Renal cortical epithelial cell (primary cell): ENCODE results near the gene MAP7. TPM values are rescaled to one million over a fixed set of nuclear protein-coding genes. Genes with fewer than 3 reads are reported as not detected.
"Not testable (repeated sequence)": the region's sequence is repeated elsewhere in the genome, so short reads cannot be mapped to it uniquely, and the experiment has no call there.

Source experiments
- DNase-seq: peaks from one replicate; pipeline ENCODE4 v3.0.0-alpha.2; 2011; ENCODE audit warnings: low read depth
- total RNA-seq: library from RNA; depleted of rRNA; stranded (reverse); fragments of >200 nt; gene quantifications from 2 replicates; pipeline ENCODE4 v1.2.3, GENCODE V29; 2014

Gene MAP7
- total RNA-seq, 1 donor from 2014 or later, result 28.5 TPM

DNA sequence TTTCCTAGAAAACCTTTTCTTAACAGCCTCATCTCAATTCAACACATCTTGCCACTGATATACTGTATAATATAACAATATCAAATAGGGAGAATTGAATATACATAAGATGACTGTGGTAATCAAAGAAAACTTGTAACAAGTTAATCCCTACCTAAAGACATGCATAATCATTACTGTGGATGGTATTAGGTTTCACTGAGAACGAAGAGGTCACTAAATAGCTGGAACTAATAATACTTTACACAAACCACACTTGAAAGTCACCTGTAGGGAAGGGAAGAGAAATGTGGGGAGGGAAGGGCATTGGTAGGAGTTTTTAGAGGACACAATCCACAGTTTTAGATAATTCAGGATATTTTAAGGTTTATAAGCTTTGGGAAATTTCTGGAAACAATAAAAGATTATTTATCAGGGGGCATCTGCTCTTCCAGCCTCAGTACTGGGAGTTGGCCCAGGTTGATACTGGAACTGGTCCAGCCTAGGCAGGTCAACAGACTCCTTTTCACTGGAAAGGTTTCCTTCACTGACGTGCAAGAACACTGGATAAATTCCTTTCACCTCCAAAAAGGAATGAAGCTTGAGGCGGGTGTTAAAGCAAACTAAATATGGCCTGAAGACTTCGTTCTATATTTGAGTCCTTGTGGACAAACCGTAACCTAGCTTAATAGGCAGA is 44.0 kb downstream of the MAP7 start:
- no peak for DNase-seq

DNA sequence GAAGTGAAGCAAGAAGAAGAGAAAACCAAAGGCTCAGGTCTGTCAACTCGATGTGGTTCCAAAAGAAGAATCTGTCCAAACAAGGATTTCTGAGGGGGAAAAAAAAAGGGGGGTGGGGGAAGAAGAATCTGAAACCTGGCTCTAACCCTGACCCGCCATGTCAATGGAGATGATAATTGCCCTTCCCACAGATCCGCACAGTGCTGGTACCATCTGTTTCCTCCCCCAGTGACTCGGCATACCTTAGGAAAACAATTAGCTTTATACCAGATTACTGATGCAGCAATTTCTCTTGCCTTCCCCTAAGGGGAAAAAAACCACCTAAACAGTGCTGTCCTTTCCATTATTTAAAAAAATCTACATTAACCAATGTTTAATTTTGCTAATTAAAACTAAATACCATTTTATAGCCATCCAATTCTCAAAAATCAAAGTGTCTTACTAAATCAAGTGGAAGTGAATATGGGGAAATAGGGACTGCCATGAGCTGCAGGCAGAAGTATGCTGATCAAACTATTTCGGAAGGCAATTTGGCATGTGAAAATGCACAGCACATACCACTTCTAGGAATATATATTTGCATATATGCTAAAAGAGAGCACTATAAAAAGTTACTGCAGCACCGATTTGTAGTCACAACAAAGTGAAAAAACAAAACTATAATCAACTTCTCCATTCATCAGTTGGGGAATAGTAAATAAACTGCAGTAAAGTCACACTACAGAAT is 46.8 kb downstream of the MAP7 start:
- DNase-seq, result no peak

DNA sequence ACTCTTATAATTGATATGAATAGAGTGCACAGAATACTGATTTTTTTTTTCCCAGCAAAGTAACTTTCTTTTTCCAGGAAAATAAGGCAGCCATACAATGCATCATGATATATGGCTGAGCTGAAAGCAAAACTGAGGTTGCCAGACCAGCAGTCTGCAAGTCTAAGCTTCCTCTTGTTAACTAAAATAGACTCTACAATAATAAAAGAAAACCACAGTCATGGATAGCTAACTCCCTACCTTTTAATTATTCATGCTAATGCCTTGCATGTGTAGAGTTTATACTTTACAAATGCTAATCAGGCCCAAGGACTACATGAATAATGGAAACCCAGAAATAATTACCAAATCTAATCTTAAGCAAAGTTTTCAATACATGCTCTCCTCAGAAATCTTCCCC is 47.4 kb downstream of the MAP7 start:
- DNase-seq, result peak; percentile 71

DNA sequence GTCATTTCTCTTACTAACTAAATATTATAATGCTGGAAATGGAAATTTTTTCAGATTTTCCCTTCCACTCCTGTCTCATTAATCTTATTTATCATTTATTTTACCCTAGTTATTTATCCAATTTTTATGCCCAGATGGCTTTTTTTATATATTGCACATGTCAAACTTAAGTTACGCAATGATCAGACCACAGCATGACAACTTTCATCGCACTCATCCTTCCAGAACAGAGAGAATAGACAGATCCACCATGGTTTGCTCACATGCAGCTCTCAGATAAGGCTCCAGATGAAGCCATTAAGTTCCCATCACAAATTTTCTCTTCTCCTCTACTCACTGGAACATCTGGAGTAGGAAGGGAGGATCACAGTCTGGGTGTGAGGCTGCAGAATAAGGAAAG is 48.7 kb downstream of the MAP7 start:
- no peak for DNase-seq

DNA sequence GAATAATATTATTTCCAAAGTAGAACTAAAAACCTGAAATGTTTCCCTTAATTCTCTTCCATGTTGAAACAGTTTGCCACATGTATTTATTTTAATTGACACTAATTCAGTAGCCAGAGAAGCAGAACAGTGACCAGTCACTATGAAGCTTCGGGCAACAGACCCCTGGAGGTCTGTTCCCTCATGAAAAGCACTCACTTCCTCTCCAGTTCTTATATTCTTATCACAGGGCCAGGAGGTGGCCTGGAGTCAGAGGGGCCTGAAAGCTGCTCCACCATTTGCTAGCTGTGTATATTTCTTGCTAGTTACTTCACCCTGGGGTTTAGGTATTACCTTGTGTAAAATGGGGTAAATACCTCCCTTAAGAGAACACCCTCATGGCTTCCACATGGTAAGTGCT is 49.1 kb downstream of the MAP7 start:
- DNase-seq, result no peak

DNA sequence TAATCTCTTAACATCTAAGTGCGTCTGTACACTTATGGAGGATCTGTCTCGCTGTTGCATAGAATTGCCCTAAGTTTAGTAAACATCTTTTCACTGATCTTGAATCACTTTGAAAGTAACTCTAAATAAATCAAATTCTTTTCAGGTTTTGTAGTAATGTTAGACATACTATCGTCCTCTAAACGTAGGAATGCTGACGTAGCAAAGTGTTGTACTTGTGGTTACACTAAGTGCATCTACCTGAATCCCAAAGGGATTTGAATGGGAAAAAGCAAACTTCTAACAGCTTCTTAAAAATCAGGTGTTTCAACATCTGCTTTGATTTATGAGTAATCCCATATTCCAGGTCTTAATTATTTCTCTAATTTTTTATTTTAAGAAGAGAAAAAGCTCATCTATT is 49.8 kb downstream of the MAP7 start:
- DNase-seq, result no peak

DNA sequence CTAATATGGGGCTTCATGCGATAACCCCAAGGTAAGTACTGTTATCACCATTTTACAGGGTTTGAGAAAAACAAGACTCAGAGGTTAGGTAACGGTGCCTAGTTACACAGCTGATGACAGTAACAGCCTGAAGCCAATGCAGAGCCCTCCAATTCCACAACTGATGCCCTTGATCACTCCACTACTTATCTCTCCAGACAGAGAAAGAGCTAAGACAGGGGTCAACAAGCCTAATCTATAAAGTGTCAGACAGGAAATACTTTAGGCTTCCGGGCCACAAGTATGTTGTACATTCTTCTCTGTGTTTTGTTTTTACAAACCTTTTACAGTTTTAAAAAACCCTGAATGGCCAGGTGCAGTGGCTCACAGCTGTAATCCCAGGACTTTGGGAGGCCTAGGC is 50.9 kb downstream of the MAP7 start:
- no peak for DNase-seq

DNA sequence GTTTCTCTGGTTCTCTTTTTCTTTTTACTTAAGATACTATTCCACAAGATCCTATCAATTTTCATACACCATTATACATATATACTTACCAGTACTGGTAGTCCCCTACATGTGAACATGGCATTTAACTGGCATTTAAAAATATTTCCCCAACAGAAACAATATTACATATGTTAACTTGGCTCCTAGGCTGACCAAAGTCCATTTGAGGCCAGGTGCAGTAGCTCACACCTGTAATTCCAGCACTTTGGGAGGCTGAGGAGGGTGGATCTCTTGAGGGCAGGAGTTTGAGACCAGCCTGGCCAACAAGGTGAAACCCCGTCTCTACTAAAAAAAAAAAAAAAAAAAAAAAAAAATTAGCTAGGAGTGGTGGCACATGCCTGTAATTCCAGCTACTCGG is 53.8 kb downstream of the MAP7 start:
- not testable (repeated sequence) for DNase-seq

DNA sequence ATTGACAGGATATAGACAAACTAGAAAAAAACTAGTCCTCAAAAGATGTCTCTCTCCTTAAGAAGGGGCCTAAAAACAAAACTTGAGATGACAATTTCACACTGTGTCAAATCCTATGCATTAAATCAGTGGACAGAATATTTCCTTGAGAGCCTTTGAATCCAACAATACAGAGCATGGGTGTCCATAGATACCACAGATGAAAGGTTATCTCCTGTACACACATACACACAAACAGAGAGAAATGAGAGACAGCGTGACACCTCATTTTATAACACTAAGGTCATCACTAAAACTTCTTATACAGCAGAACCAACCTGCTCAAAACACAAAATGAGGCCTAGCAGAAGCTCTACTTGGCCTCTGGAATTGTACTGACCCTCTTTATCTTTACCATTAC is 55.5 kb downstream of the MAP7 start:
- no peak for DNase-seq

DNA sequence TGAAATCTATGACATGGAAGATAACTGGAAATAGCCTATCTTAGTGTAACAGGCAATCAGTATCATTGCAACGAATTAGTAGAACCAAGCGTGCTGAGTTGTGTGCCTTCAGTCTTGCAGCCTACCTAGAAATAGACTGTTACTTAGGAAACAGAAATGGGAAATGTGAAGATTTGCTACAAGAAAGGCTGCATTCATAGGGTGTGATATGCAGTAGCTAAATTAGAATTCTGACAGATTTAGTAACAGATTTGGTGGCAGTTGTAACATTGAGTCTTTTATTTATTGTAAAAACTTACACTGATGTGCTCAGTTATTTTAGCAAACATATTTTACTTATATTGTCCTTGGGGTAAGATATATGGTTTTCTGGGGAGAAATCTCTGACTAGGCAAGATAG is 56.2 kb downstream of the MAP7 start:
- no peak for DNase-seq

DNA sequence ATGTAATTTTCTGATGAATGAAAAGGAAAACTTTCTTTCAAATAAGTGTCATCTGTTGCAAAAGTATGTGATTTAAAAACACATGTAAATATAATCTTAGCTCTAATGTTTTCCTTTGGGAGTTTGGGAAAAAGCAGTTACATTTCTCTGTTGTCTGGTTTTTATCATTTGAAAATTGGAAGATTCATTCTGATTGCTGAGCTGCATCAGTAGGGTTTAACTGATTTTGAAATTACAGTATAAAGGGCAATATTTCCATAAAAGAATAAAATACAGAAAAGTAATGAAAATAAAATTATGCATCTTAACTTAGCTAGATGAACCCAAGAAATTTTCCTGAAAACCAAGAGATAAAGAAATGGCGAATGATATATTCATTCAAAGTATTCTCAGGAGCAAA is 57.8 kb downstream of the MAP7 start:
- no peak for DNase-seq

DNA sequence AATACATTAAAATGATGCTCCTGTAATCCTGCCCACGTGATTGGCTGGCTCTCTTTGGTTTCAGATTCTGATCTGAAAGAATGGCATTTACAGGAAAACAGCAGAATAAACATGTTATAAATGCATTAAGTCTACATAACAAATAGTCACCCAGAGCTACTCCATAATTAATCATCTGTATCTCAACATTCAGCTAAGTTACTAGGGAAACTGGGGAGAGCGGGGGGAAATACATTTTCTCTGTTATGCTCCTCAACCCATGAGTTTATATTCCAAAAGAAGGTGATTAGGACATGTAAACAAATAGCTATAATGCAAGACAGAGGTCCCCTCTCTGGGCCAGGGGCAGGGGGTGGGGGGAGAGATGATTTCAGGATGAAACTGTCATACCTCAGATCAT is 58.5 kb downstream of the MAP7 start:
- no peak for DNase-seq

DNA sequence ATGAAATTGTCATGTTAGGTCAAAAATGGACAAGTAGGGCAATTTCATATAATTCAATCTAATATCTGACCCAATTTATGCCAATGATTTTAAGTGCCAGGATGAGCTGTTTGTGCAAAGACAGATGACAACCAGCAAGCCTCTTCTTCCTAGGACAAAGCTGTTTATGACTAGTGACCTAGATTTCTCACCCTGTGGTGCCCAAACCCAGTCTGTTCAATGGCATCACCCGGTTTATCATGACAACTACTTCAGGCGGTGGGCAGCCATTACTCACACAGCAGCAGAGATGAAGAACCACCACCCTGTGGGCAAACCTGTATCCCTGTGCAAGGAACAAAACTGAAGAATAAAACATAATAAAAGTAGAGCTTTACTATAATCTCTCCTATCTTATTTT is 59.0 kb downstream of the MAP7 start:
- DNase-seq, result no peak

DNA sequence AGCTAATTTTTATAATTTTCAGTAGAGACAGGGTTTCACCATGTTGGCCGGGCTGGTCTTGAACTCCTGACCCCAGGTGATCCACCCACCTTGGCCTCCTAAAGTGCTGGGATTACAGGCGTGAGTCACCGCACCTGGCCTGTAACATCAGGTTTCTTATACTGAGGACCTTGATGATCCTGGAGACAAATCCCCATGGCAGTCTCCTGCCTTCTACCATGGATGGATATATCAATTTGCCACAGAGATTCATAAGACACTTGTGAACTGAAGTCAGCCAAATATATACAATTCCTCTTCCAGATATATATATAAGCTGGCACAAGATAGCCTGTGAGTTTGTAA is 60.6 kb downstream of the MAP7 start:
- DNase-seq, result not testable (repeated sequence)

DNA sequence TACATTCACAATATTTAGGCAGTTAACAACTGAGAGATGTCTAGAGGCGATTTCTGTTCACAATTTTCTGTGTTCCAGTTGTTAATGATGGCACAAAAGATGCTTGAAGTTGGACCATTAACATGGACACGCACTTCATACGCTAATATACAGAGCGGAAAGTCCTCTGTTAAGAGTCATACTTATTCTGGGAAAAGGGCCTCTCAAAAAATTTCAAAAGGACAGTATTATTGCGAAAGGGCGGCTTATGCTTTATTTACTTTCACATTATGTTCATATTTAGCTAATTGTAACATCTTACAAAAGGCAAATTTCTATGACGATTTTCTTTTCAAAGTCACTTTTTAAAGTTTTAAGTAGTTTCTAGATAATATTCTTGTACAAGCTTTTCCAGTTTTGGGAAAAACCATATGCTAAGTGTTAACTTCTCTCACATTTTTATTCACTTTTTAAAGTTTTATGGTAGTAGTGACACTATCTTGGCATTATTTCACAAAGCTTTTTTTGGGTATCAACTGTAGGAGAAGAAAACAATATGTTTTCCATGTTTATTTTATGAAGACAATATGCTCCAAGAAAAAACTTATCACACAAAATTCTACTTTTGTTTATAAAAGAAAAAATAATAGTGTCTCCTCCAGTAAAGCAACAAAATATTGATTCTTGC is 62.3 kb downstream of the MAP7 start:
- no peak for DNase-seq

DNA sequence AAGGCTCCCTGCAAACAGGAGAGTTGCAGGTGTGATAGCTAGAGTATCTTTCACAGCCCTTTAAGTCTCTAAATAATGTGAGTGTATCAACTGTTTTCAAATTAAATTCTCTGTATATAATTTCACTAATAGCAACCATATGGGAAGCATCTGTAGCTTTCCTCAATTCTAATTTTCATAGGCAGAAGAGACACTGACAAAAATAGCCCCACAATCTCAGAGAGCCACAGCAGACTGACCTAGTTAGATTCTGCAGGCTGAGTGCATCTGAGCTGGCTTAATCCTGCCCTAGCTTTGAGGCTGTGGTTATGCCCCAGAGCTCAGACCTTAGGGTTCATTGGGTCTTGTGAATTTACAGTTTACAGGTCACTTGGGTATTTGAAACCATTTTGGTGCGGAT is 63.9 kb downstream of the MAP7 start:
- DNase-seq, result no peak

DNA sequence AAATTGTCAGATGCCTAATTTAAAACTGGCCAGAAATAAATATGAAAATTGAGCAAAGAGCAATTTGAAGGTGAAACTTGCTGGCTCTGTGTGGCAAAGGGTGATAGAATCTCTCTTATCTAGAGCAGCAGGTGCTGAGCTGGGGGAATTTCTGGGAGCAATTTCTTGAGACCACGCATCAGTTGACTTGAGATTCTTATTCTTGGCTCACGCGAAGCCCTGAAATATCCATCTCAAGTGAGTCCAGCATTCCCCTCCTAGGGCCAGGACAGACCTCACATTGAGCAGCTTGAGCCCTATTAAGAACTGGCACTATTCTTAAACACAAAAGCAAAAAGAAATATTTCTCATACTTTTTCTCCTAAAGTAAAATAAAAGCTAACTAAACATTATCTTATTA is 66.3 kb downstream of the MAP7 start:
- DNase-seq, result no peak

DNA sequence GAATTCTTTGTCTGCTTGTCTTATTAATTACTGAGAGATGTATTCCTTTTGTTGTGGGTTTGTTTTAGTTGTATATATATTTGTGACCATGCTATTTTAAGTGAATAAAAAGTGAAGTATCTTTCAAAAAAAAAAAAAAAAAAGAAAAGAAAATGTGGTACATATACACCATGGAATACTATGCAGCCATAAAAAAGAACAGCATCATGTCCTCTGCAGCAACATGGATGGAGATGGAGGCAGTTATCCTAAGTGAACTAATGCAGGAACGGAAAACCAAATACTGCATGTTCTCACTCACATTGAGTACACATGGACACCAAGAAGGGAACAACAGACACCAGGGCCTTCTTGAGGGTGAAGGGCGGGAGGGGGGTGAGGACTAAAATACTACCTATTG is 67.2 kb downstream of the MAP7 start:
- DNase-seq, result not testable (repeated sequence)

DNA sequence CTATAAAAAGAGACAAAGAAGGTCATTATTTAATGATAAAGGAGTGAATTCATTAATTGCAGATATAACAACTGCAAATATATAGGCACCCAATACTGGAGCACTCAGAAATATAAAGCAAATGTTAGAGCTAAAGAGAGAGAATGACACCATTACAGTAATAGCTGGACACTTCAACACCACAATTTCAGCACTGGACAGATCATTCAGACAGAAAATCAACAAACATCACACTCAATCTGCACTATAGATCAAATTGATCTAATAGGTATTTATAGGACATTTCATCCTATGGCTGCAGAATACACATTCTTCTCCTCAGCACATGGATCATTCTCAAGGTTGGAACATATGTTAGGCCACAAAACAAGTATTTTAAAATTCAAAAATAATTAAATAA is 72.7 kb downstream of the MAP7 start:
- DNase-seq, result no peak

DNA sequence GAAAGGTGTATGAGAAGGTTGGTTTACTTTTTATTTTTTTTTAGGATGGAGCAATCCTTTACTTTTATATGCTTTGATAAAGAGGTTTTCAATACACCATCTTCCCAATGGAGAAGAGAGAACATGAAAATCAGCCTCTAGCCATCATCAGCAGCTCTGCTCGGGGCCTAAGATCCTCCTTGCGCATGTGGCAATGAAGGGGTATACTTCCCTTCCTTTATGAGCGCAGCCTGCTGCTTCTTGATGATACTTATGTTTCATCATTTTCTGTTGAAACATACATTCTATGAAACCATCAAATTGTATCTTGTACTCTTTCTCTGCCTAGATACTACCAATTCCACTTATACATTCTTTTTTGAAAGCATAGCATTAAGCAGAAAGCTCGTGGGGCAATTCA is 74.5 kb downstream of the MAP7 start:
- DNase-seq, result no peak

DNA sequence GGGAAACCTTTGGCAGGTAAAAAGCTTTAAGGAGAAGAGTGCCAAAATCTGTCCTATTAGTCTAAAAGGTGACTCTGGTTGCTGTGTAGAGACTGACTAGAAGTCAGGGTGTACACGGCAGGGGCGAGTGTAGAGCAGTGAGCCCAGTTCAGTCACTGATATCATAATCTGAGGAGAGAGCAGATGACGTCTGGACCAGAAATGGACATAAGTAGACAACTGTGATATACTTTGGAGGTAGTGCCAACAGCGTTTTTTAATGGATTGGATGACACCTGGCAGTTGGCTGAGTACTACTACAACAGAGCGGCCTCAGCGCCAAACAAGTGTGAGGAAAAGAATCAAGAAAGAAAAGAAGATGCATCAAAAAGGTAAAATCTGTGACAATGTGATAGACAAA is 76.0 kb downstream of the MAP7 start:
- DNase-seq, result no peak

DNA sequence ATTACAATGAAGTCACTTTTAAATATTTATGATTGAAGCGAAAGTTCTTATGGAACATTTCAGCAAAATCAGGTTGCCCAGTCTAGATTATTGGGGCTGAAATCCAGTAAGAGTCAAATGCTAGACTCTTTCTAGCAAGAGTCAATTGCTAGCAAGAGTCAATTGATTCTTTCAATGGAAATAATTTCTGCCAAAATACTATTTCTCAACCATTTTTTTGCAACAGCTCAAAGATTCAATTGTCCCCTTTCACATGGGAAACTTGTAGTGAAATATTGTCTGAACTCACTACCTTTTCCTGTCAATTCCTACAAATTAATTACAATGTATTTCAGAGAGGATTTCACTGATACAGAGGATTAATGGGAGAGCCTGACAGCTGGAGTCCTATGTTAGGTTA is 78.3 kb downstream of the MAP7 start:
- DNase-seq, result no peak

DNA sequence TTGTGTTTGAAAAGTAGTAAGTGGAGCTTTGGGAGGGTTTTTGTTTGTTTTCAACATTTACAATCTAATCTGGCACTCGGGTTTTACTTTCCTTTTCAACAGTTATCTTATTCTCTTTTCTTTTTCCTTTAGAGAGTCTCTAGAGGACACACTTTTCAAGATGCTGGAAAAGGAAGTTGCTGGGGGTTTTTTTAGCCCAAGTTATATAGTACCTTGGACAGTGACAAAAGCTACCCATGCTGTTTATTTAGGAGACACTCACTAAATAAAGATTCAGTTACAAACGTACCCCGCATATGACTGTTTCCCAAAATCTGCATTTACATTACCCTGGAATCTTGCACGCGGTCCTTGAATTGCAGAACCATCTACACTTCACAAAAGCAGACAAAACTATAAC is 78.8 kb downstream of the MAP7 start:
- DNase-seq, result no peak
